ENCODE data around the gene SERTAD2. TPM values are rescaled to one million over a fixed set of nuclear protein-coding genes. Genes with fewer than 3 reads are reported as not detected.

The SERTAD2 gene
- total and polyA plus RNA-seq, 2 of the 4 experiments (the other 2 are of a cell fraction) = 5.0 to 11.0 TPM

GRCh38 chr2:64654063-64654811, 524 bp upstream of the SERTAD2 start:
- Histone ChIP-seq H2BK20ac (ENCODE audit: low read depth, low read length) (peak overlapping the region; percentile 43), H2AK5ac (ENCODE audit: low read depth, low read length) (peak overlapping the region; percentile 91), H3K4me1 (ENCODE audit: control insufficient read depth, insufficient read depth, low read length) (peaks cover 5% of the 10 kb centered on the region), H3K4me2 (ENCODE audit: low read depth, low read length) (peak overlapping the region; percentile 82), H3K18ac (ENCODE audit: low read depth, low read length) (peak overlapping the region; percentile 94), H2AK9ac (replicated peaks; ENCODE audit: low read depth, low read length, poor library complexity) (peak overlapping the region; percentile 87), H3K4ac (ENCODE audit: low read depth, low read length) (peak overlapping the region; percentile 96), H2BK15ac (ENCODE audit: low read depth, low read length) (peak overlapping the region; percentile 87; the same call in 2 of the 3 replicates), H4K91ac (ENCODE audit: insufficient read depth, low read depth, low read length) (peak overlapping the region; percentile 96), H3K9me3 (ENCODE audit: control insufficient read depth, insufficient read depth, low read length) (no peaks in the 10 kb centered on the region), H4K20me1 (ENCODE audit: insufficient read depth, low read length) (peaks cover 29% of the 10 kb centered on the region), H3K4me3 (ENCODE audit: insufficient read depth, low read depth, low read length) (peak overlapping the region; percentile 78), H2BK5ac (ENCODE audit: low read depth, low read length, poor library complexity, severe bottlenecking) (peak overlapping the region; percentile 98), H3K36me3 (ENCODE audit: control insufficient read depth, insufficient read depth, low read length) (no peaks in the 10 kb centered on the region), H4K5ac (ENCODE audit: low read depth, low read length) (peak overlapping the region; percentile 89), H2BK120ac (ENCODE audit: low read depth, low read length) (peak overlapping the region; percentile 87), H3K56ac (ENCODE audit: extremely low read depth, insufficient read depth, low read length) (peak overlapping the region; percentile 89), H3K27me3 (ENCODE audit: control insufficient read depth, insufficient read depth, low read length) (no peaks in the 10 kb centered on the region), H4K8ac (ENCODE audit: low read depth in 2 of 2, low read length in 2 of 2) (peak overlapping the region; percentile 87 to 90), H2AFZ (replicated peaks; ENCODE audit: low read length, poor library complexity) (peak overlapping the region; percentile 90), H3K14ac (replicated peaks; ENCODE audit: low read depth, low read length) (peak overlapping the region; percentile 87), H3K79me1 (ENCODE audit: low read depth in 1 of 2, low read length in 2 of 2) (peaks cover 10 to 30% of the 10 kb centered on the region in 2 experiments; a peak in 3 of 4 replicates), H3K23ac (ENCODE audit: low read depth, low read length) (peak overlapping the region; percentile 96), H3K27ac (ENCODE audit: insufficient read depth, low read length) (peak overlapping the region; percentile 98), H3K9me1 (ENCODE audit: insufficient read depth, low read length) (no peaks in the 10 kb centered on the region), H3K9ac (ENCODE audit: low read depth, low read length) (peak overlapping the region; percentile 92)
- CTCF ChIA-PET = interaction anchor here (0.6 to 2.4 kb wide), 7 partner anchors 10 to 234 kb away, joined by 3 to 6 read pairs (median 4); no protein-coding TSS in a partner anchor
- dilution Hi-C loops (cut with HindIII; ENCODE audit: low sequenced_read_pairs, unreplicated experiment) = no loop called here
- intact Hi-C loops (cut with micrococcal nuclease) = loop anchor here (1.0 to 5.0 kb wide), 2 partner anchors 78 to 97 kb away; no protein-coding TSS in a partner anchor
- no TSS peak for BruUV-seq (replicated peaks)
- POLR2A ChIA-PET (ENCODE audit: unreplicated experiment) = interaction anchor here (0.6 to 1.9 kb wide), 10 partner anchors 9 to 400 kb away, joined by 3 to 8 read pairs (median 4); no protein-coding TSS in a partner anchor
- in situ Hi-C loops (cut with MboI; ENCODE audit: low sequenced_read_pairs) = no loop called here
- DNase-seq (peak; percentile 79), ATAC-seq (ENCODE audit: low read depth) (peak; percentile 66)
- WGBS, 2 experiments (ENCODE audit: extremely low coverage in 2 of 2, insufficient read length in 1 of 2) = 2% methylated on average over 10 of the region's 70 CpGs; no CpG with 5 or more reads in 1 of the 2 experiments
- TF ChIP-seq CHD1 (IDR thresholded peaks at IDR 0.05; ENCODE audit: low read depth, low read length) (no peak), MAFK (IDR thresholded peaks at IDR 0.05; ENCODE audit: low read depth, low read length) (no peak), RAD21 (IDR thresholded peaks at IDR 0.05; ENCODE audit: low read length) (no peak), RCOR1 (IDR thresholded peaks at IDR 0.05; ENCODE audit: insufficient replicate concordance, low read length) (no peak), FOS (IDR thresholded peaks at IDR 0.05; ENCODE audit: low read depth, low read length) (0 out of 2 replicates have a peak, but pooled peaks have one; percentile 13), SMC3 (IDR thresholded peaks at IDR 0.05; ENCODE audit: low read depth, low read length) (no peak), MAZ (IDR thresholded peaks at IDR 0.05; ENCODE audit: borderline replicate concordance, low read depth, low read length) (no peak; the same call in 1 of the 2 replicates), ELK1 (IDR thresholded peaks at IDR 0.05; ENCODE audit: borderline replicate concordance, low read depth, low read length) (no peak), RFX5 (IDR thresholded peaks at IDR 0.05; ENCODE audit: low read depth, low read length) (no peak), NFE2L2 (IDR thresholded peaks at IDR 0.05; ENCODE audit: low read depth, low read length) (no peak), MXI1 (IDR thresholded peaks at IDR 0.05; ENCODE audit: borderline replicate concordance, low read depth, low read length) (peak; percentile 51), CEBPB (IDR thresholded peaks at IDR 0.05; ENCODE audit: low read depth, low read length) (no peak), BHLHE40 (IDR thresholded peaks at IDR 0.05; ENCODE audit: low read depth, low read length) (peak; percentile 92), CTCF (conservative IDR thresholded peaks at IDR 0.05; ENCODE audit: low read depth, low read length) (0 out of 2 replicates have a peak, but pooled peaks have one; percentile 1)
